ENCODE results near the gene COLQ.
"Not testable (repeated sequence)": the region's sequence is repeated elsewhere in the genome, so short reads cannot be mapped to it uniquely, and the experiment has no call there.

The COLQ gene

GRCh38 chr3:15462451-15462850 lies 59.1 kb downstream of the COLQ start:
- H3K27ac ChIP-seq: no peak overlapping the region
- DNase-seq (ENCODE audit: low read depth, low spot score): no peak

DNA sequence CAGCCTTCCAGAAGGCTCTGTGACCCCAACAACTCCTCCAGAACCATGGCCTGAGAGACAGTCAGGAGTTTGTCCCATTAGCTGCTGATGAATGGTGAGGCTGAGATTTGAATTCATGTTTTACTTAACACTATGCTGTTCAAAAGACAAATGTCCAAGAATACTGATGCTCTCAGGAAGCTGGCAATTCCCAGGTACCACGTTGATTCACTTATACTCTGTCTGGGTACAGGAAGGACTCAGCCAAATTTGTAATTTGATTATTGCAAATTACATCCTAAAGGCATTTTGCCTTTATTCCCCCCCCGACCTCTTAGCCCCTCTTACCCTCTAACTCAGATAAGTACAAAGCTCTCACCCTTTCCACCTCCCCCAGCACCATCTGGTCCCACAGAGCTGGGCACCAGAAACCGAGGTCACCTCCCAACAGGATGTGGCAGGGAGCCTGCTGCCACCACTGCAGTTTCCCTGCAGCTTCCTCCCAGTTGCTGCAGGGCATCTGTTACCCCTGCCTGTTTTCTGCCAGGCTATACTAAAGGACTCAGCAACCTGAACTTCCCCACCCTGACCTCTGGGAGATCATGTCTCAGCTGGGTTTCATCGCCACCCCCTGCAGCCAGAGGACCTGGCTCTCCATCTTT lies 60.5 kb downstream of the COLQ start:
- no peak for DNase-seq (ENCODE audit: low read depth, low spot score)
- no peak overlapping the region for H3K27ac ChIP-seq

DNA sequence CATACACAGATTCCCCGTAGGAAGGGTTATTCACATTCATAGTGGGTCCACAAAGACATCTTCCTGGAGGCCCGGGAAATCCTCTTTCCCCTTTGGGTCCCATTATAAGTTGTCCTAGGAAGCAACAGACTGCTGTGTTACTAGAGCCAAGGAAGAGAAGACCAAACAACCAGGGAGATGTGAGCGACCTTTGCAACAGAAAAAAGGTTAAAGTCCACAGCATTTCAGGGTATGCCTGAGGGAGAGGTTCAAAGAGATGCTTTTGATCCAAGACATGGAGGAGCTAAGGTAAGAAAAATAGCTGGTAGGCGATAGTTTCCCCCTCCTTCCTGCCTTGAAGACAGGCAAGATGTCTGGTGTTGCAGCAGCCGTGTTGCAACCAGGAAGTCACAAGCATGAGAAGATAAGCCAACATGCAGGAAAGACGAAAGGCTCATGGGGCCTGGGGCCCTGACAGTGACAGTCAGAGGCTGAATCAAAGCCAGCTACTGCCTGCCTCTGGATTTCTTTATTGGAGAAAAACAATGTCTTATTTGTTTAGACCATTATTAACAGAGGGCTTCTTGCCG lies 63.2 kb downstream of the COLQ start:
- H3K27ac ChIP-seq: no peak overlapping the region
- DNase-seq (ENCODE audit: low read depth, low spot score): no peak

DNA sequence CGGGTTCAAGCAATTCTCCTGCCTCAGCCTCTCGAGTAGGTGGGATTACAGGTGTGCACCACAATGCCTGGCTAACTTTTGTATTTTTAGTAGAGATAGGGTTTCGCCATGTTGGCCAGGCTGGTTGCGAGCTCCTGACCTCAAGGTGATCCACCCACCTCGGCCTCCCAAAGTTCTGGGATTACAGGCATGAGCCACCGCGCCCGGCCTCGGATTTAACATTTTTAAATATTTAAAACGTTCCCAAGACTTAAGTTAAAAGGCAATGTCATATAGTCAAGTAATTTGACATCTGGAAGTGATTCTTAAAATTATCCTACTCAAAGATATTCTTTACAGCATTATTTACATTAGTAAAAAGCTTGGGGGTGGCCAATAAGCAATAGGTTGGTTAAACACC lies 64.6 kb downstream of the COLQ start:
- H3K27ac ChIP-seq; DNase-seq (ENCODE audit: low read depth, low spot score): not testable (repeated sequence)

DNA sequence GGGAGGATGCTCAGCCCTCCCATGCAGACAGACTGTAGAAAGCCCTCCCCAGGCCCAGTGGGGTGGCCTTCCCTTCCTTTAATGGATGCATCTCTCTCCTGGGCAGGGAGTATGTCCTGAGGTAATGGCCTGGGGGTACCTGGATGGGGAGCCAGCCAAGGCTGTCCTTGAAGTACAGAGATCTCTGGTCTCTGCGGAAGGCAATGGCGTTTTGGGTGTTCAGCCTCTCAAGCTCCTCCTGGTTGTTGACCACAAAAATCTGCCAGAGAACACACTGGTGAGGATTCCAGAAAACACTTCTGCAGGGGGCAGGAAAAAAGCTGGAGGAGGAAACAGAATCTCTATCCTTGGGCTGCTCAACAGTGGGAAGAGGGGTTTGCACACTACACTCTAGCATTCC lies 65.2 kb downstream of the COLQ start:
- H3K27ac ChIP-seq: no peak overlapping the region
- DNase-seq (ENCODE audit: low read depth, low spot score): no peak

GRCh38 chr3:15455756-15456155 lies 65.8 kb downstream of the COLQ start:
- H3K27ac ChIP-seq: no peak overlapping the region
- DNase-seq (ENCODE audit: low read depth, low spot score): no peak

GRCh38 chr3:15454965-15455364 lies 66.5 kb downstream of the COLQ start:
- DNase-seq (ENCODE audit: low read depth, low spot score): no peak

DNA sequence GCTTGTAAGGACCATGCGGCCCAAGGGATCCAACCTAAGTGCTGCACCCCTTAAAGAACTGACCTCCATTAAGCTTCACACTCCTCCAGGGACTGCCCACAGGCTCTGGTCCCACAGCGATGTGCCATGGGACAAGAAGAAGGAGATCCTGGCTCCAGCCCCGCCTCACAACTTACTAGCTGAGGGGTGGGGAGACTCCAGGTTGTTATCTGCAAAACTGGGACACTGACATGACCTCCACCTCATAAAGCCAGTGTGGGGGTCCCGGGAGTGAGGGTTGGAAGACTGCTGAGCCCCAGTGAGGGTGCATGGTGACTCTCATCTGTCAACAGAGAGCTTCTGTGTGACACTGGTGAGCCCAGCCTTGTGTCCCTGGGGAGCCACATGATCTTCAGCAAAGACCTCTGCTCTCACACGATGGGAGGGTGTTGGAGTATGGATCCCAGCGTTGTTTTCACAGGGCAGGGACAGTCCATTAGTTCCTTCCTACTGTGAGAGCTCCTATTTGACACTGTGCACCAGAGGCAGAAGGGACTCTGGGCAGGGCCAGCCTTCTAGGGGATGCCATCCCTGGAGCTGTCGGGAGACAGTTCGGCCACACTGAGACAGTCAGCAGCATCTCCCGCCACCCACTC lies 67.4 kb downstream of the COLQ start:
- no peak for DNase-seq (ENCODE audit: low read depth, low spot score)
- no peak overlapping the region for H3K27ac ChIP-seq

More at GRCh38 chr3:15454965-15455364, 66.5 kb downstream of the COLQ start:
- H3K27ac ChIP-seq: no peak overlapping the region

- DNase-seq (ENCODE audit: low read depth, low spot score): no peak
- no peak overlapping the region for H3K27ac ChIP-seq
Measured at GRCh38 chr3:15453501-15453900, 68.0 kb downstream of the COLQ start.

DNA sequence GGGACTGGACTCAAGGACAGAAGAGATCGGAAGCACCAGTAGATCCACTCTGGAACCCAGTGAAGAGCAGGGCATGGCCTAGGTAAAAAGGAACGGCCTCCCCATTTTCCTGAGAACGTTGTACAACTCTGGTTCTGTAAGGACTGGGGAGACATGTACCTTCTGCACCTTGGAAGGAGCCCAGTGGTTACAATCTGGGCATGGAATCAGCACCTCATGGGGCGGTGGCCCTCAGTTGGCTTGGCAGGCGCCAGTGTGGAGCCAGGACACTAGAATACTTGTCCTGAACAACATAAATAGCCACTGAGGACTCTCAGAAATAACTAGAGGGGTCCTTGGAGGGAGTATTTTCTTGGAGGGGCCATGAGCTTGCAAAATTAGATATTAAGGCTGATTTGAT lies 68.5 kb downstream of the COLQ start:
- H3K27ac ChIP-seq: no peak overlapping the region
- DNase-seq (ENCODE audit: low read depth, low spot score): no peak

DNA sequence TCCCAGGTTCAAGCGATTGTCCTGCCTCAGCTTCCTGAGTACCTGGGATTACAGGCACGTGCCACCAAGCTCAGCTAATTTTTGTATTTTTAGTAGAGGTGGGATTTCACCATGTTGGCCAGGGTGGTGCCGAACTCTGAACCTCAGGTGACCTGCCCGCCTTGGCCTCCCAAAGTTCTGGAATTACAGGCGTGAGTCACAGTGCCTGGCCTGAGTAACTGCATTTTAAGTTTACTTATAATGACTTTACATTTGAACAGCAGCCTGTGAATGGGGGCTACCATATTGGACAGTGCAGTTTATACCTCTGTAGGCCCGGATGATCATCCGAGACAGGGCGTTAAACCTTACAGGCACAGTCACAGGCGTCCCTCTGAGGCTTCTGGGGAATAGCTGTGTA lies 69.3 kb downstream of the COLQ start:
- no peak overlapping the region for H3K27ac ChIP-seq
- no peak for DNase-seq (ENCODE audit: low read depth, low spot score)

DNA sequence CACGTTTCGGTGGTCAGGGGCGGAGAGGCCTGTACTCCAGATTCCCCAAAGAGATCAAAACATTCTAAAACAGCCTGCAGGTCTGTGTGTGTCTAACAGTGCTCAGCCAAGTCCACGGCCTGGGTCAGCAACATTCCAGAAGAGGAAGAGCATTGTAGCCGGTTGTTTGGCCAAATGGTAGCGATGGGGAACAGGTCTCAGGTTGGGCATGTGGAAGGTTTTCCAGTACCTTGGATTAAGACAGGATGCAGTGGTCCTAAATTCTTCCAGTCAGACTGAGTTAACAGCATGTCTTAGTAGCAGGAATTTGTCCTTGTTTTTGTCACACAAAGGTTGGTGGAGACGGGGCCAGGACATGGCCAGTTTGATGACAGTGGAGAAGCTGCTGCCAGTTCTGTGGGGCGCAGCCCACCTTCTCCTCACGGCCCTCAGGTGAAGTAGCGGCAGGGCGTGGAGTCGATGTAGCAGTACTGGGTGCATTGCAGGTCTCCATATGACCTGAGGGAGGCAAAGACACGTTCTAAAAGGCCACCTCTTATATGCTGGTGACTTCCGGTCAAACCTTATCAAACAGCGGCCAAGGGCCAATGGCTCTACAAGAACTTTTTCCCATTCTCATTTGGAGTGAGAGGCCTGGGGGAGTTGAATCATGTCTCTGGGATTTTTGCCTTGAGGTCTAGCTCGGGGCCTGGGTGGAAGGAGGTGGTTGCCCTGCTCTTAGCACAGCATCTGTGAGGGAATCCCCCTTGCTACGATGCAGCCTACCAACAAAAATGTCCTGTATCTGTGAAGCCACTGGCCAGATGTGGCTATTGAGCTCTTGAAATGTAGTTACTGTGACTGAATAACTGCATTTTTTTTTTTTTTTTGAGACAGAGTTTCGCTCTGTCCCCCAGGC lies 70.0 kb downstream of the COLQ start:
- no peak for DNase-seq (ENCODE audit: low read depth, low spot score)
- H3K27ac ChIP-seq: no peak overlapping the region

GRCh38 chr3:15450438-15451215 lies 70.9 kb downstream of the COLQ start:
- no peak overlapping the region for H3K27ac ChIP-seq
- DNase-seq (ENCODE audit: low read depth, low spot score): no peak

DNA sequence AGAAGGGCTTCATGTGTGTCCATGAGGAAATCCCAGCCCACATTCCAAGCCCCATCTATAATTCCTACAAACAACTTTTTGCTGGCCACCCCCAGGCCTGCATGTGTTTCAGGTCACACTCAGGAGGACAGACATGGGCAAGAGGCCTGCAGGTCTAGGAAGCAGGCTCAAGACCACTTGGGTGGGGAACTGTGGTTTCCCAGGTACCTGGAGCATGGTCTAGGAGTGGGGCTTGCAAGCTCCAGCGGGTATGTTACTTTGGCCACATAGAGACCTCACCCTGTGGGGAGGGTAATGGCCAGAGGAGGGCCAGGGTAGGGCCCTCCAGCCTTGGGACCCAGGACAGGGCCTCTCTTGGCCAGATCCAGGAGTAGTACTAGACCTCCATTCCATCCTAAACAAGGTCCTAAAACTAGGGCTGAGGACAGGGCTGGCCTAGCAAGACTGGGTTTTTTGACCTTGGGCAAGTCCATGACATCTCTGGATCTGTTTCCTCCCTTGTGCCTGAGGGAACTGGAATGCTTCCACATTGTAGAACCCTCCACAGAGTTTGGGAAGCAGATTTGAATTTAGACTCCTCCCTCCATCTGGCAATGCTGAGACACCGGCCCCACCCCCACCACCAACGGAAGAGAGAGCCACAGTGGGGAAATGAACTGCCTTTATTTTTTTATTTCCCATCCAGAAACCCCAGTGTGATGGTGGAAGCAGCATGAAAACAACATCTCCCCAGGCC lies 71.8 kb downstream of the COLQ start:
- DNase-seq (ENCODE audit: low read depth, low spot score): no peak

DNA sequence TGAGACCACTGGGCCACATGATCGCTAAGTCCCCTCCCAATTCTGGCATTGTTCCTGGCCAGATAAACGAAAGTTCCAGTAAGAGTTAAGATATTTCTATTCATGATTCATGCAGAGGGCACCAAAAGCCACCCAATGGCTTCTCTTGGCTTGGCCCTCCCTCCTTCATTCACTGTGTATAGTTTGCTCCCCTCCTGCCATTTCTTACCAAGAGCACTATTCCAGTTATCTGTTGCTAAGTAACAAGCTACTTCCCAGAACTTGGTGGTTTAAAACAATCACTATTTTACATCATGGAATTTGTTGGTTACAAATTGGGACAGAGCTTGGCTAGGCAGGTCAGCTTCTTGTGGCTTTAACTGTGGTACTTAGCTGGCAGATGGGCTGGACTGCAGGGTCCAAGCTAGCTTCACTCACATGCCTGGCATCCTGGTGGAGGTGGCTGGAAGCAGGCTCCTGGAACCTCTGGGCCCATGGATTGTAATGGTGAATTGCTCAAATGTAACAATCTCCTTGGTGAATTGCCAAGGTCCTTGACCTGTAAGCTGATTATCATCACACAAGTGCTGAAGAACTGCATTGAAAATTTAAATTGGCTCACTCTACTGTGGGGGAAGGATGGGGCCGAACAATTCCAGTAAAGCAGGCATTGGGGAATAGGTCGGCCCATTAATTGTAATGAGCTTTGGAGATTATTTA lies 77.5 kb downstream of the COLQ start:
- no peak overlapping the region for H3K27ac ChIP-seq
- DNase-seq (ENCODE audit: low read depth, low spot score): no peak

More for the DNA sequence above, 71.8 kb downstream of the COLQ start:
- H3K27ac ChIP-seq: no peak overlapping the region

- DNase-seq (ENCODE audit: low read depth, low spot score): peak; percentile 31
Measured at GRCh38 chr3:15440891-15441290, 80.6 kb downstream of the COLQ start.

DNA sequence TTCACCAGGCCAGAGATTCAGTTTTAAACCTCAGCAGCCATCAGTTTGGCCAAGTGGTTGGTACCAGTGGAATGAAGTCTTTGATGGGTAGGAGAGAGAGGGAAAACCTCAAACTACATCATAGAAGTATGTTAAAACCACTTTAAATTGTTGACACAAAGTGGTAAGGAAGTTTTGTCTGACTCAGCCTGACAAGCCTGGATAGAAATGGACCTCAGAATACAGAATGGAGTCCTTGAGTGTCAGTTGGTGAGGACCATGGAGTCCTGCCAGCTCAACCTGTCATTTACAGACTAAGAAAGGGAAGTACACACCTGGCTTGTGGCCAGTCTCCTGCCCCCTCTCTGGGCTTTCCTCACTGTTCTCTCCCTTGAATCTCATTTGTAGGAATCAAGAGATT lies 82.0 kb downstream of the COLQ start:
- peak overlapping the region; percentile 26 for H3K27ac ChIP-seq

More at GRCh38 chr3:15440891-15441290, 80.6 kb downstream of the COLQ start:
- peak overlapping the region; percentile 25 for H3K27ac ChIP-seq

DNA sequence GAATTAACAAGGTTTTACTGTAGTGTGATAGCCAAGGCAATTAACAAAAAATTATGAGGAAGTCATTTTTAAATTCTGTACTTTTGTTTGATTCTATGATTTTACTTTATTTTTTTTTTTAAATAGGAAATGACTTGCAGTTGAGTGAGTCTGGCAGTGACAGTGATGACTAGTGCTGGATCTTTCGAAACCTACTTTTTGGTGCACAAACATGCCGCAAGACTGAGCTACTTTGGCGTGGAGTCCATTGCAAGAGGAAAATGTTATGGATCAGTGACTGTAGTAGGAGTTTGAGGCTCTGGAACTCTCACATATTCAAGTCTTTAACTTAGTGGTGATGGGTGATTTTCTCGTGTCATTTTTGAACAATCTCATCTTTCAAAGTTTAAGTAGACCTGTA lies 82.5 kb downstream of the COLQ start:
- DNase-seq (ENCODE audit: low read depth, low spot score): no peak
- peak overlapping the region; percentile 26 for H3K27ac ChIP-seq

More for the DNA sequence above, 82.0 kb downstream of the COLQ start:
- DNase-seq (ENCODE audit: low read depth, low spot score): no peak

- DNase-seq (ENCODE audit: low read depth, low spot score): no peak
- H3K27ac ChIP-seq: no peak overlapping the region
Measured at GRCh38 chr3:15436246-15436645, 85.3 kb downstream of the COLQ start.
